ENCODE results near the gene NR3C2.

Gene NR3C2

GRCh38 chr4:148429206-148429605 lies 13.0 kb downstream of the NR3C2 start:
- no peak overlapping the region for H3K4me3 ChIP-seq (replicated peaks in 1 of 2; ENCODE audit: low read depth in 2 of 2, low read length in 2 of 2)
- no peak for TF ChIP-seq CTCF (IDR thresholded peaks at IDR 0.05; ENCODE audit: low read depth, low read length)
- DNase-seq (ENCODE audit: low read depth in 2 of 2), result no peak

- H3K4me3 ChIP-seq (replicated peaks in 1 of 2; ENCODE audit: low read depth in 2 of 2, low read length in 2 of 2), result no peak overlapping the region
- DNase-seq (ENCODE audit: low read depth in 2 of 2), result no peak
- no peak for TF ChIP-seq CTCF (IDR thresholded peaks at IDR 0.05; ENCODE audit: low read depth, low read length)
These were observed 15.6 kb downstream of the NR3C2 start for GRCh38 chr4:148426643-148427042.

GRCh38 chr4:148425327-148426110 lies 16.7 kb downstream of the NR3C2 start:
- DNase-seq (ENCODE audit: low read depth in 2 of 2), result no peak
- TF ChIP-seq CTCF (IDR thresholded peaks at IDR 0.05; ENCODE audit: low read depth, low read length), result no peak
- no peak overlapping the region for H3K4me3 ChIP-seq (replicated peaks in 1 of 2; ENCODE audit: low read depth in 2 of 2, low read length in 2 of 2)

GRCh38 chr4:148420397-148420796 lies 21.8 kb downstream of the NR3C2 start:
- H3K4me3 ChIP-seq (replicated peaks in 1 of 2; ENCODE audit: low read depth in 2 of 2, low read length in 2 of 2), result no peak overlapping the region
- DNase-seq (ENCODE audit: low read depth in 2 of 2), result no peak
- TF ChIP-seq CTCF (IDR thresholded peaks at IDR 0.05; ENCODE audit: low read depth, low read length), result no peak

- TF ChIP-seq CTCF (IDR thresholded peaks at IDR 0.05; ENCODE audit: low read depth, low read length), result no peak
- peak; percentile 10 to 42 for DNase-seq (ENCODE audit: low read depth in 2 of 2)
- no peak overlapping the region for H3K4me3 ChIP-seq (replicated peaks in 1 of 2; ENCODE audit: low read depth in 2 of 2, low read length in 2 of 2)
These were observed 26.7 kb downstream of the NR3C2 start for GRCh38 chr4:148415500-148415899.

GRCh38 chr4:148412460-148412994 lies 29.7 kb downstream of the NR3C2 start:
- TF ChIP-seq CTCF (IDR thresholded peaks at IDR 0.05; ENCODE audit: low read depth, low read length), result no peak
- no peak for DNase-seq (ENCODE audit: low read depth in 2 of 2)
- no peak overlapping the region for H3K4me3 ChIP-seq (replicated peaks in 1 of 2; ENCODE audit: low read depth in 2 of 2, low read length in 2 of 2)
